DND-41 (cell line): ENCODE data around the gene KIFAP3.

Source experiments
- CTCF ChIP-seq: IDR thresholded peaks from 2 replicates; pipeline ENCODE4 v1.5.1; 2012; ENCODE audit warnings: borderline replicate concordance, low read length, moderate library complexity, mild to moderate bottlenecking; ENCODE audit not compliant: poor library complexity, severe bottlenecking; ENCODE audit errors: extremely low read depth
- EZH2 ChIP-seq: IDR thresholded peaks from 3 replicates; pipeline ENCODE4 v1.6.1; 2012; ENCODE audit warnings: borderline replicate concordance, low read depth, mild to moderate bottlenecking, moderate library complexity, low read length, inconsistent platforms; ENCODE audit not compliant: severe bottlenecking

- TF ChIP-seq CTCF (no peak), EZH2 (no peak)
These were observed 184.6 kb downstream of the KIFAP3 start for GRCh38 chr1:169889871-169890270.
